Type B pancreatic cell (in vitro differentiated cells): ENCODE measurements around the gene PRPF40A. TPM values are rescaled to one million over a fixed set of nuclear protein-coding genes. Genes with fewer than 3 reads are reported as not detected.

Experiments
- DNase-seq: peaks from one replicate; pipeline ENCODE4 v3.0.0; 2021; ENCODE audit warnings: mixed read lengths; ENCODE audit not compliant: unreplicated experiment; ENCODE audit errors: extremely low spot score
- H3K27ac Mint-ChIP-seq: 2 replicates; pipeline ENCODE4 v1.8.0; 2021; ENCODE audit warnings: mild to moderate bottlenecking, mixed read lengths
- H3K27me3 Mint-ChIP-seq: 2 replicates; pipeline ENCODE4 v1.8.0; 2021; ENCODE audit warnings: mixed read lengths
- H3K36me3 Mint-ChIP-seq: 2 replicates; pipeline ENCODE4 v1.8.0; 2021; ENCODE audit warnings: mixed read lengths
- H3K4me1 Mint-ChIP-seq: one replicate; pipeline ENCODE4 v1.8.0; 2021; ENCODE audit warnings: mixed read lengths; ENCODE audit not compliant: unreplicated experiment
- H3K4me3 Mint-ChIP-seq: 2 replicates; pipeline ENCODE4 v1.8.0; 2021; ENCODE audit warnings: mild to moderate bottlenecking, mixed read lengths
- H3K9me3 Mint-ChIP-seq: 2 replicates; pipeline ENCODE4 v1.8.0; 2021; ENCODE audit warnings: mixed read lengths
- CTCF ChIP-seq: fragments of 200-600 bp; sonication (generic); conservative IDR thresholded peaks from 2 replicates; pipeline ENCODE4 v1.5.0; 2021; ENCODE audit warnings: antibody characterized with exemption, mild to moderate bottlenecking
- total RNA-seq: library from RNA; stranded (reverse); gene quantifications from 2 replicates; pipeline ENCODE4 v1.2.1, GENCODE V29; 2021; ENCODE audit warnings: low replicate concordance

The PRPF40A gene
- total RNA-seq, 1 donor from 2014 or later, result 119 TPM

- TF ChIP-seq CTCF, result no peak
- no peak overlapping the region for H3K27ac Mint-ChIP-seq
- H3K4me1 Mint-ChIP-seq, result no peaks in the 10 kb centered on the region
- no peak for DNase-seq
- H3K4me3 Mint-ChIP-seq, result no peak overlapping the region
- no peaks in the 10 kb centered on the region for H3K9me3 Mint-ChIP-seq
- H3K36me3 Mint-ChIP-seq, result peaks cover 21% of the 10 kb centered on the region
- H3K27me3 Mint-ChIP-seq, result no peaks in the 10 kb centered on the region
Observed at GRCh38 chr2:152657043-152657442, 60.2 kb downstream of the PRPF40A start.

GRCh38 chr2:152655880-152656279 lies 61.4 kb downstream of the PRPF40A start:
- Mint-ChIP-seq H3K9me3 (no peaks in the 10 kb centered on the region), H3K4me3 (no peak overlapping the region)
- no peak for TF ChIP-seq CTCF

GRCh38 chr2:152651834-152652233 lies 65.4 kb downstream of the PRPF40A start:
- DNase-seq, result no peak
- no peaks in the 10 kb centered on the region for H3K27me3 Mint-ChIP-seq
- no peak overlapping the region for H3K4me3 Mint-ChIP-seq
- no peak overlapping the region for H3K27ac Mint-ChIP-seq
- no peak for TF ChIP-seq CTCF
- H3K4me1 Mint-ChIP-seq, result peaks cover 17% of the 10 kb centered on the region
- H3K9me3 Mint-ChIP-seq, result no peaks in the 10 kb centered on the region
- H3K36me3 Mint-ChIP-seq, result peaks cover 17% of the 10 kb centered on the region

More at GRCh38 chr2:152655880-152656279, 61.4 kb downstream of the PRPF40A start:
- H3K4me1 Mint-ChIP-seq, result peaks cover 1% of the 10 kb centered on the region
- H3K36me3 Mint-ChIP-seq, result peaks cover 25% of the 10 kb centered on the region
- no peaks in the 10 kb centered on the region for H3K27me3 Mint-ChIP-seq
- H3K27ac Mint-ChIP-seq, result no peak overlapping the region
- no peak for DNase-seq

GRCh38 chr2:152650768-152651371 lies 66.4 kb downstream of the PRPF40A start:
- H3K27me3 Mint-ChIP-seq, result no peaks in the 10 kb centered on the region
- no peak for DNase-seq
- H3K36me3 Mint-ChIP-seq, result peaks cover 11% of the 10 kb centered on the region
- no peaks in the 10 kb centered on the region for H3K9me3 Mint-ChIP-seq
- no peak overlapping the region for H3K4me3 Mint-ChIP-seq
- H3K27ac Mint-ChIP-seq, result no peak overlapping the region
- TF ChIP-seq CTCF, result no peak
- H3K4me1 Mint-ChIP-seq, result peaks cover 20% of the 10 kb centered on the region

- Mint-ChIP-seq H3K27me3 (no peaks in the 10 kb centered on the region), H3K27ac (no peak overlapping the region), H3K4me1 (peaks cover 20% of the 10 kb centered on the region), H3K36me3 (peaks cover 19% of the 10 kb centered on the region), H3K4me3 (no peak overlapping the region), H3K9me3 (no peaks in the 10 kb centered on the region)
- no peak for TF ChIP-seq CTCF
- DNase-seq, result no peak
Observed at GRCh38 chr2:152649997-152650396, 67.3 kb downstream of the PRPF40A start.

- no peak overlapping the region for H3K4me3 Mint-ChIP-seq
- no peaks in the 10 kb centered on the region for H3K27me3 Mint-ChIP-seq
- TF ChIP-seq CTCF, result peak; percentile 66
- no peaks in the 10 kb centered on the region for H3K9me3 Mint-ChIP-seq
- no peak overlapping the region for H3K27ac Mint-ChIP-seq
- peaks cover 29% of the 10 kb centered on the region for H3K36me3 Mint-ChIP-seq
- peaks cover 20% of the 10 kb centered on the region for H3K4me1 Mint-ChIP-seq
- no peak for DNase-seq
Observed at GRCh38 chr2:152648336-152648735, 68.9 kb downstream of the PRPF40A start.
